Activated CD4-positive, alpha-beta memory T cell treated with anti-CD3 and anti-CD28 coated beads, Interleukin-2, amount 10 ng/mL, durations not matched to agents 7 days and 5 days (primary cell): ENCODE data around the gene C4orf54. TPM values are rescaled to one million over a fixed set of nuclear protein-coding genes. Genes with fewer than 3 reads are reported as not detected.
A peak's percentile ranks its signal among the peaks of the same experiment; 100 is the strongest.

ENCODE experiments used
- CTCF ChIA-PET: fragments of 350-600 bp; sonication (Branson Sonifier 250); formaldehyde crosslinking; loops from one replicate; lab custom pipeline; 2021; ENCODE audit warnings: antibody characterized with exemption, inconsistent platforms; lab: Charles Lee
- POLR2A ChIA-PET: fragments of 350-600 bp; sonication (Branson Sonifier 250); formaldehyde crosslinking; loops from one replicate; lab custom pipeline; 2021; ENCODE audit warnings: antibody characterized with exemption; lab: Charles Lee
- DNase-seq: peaks from one replicate; pipeline ENCODE4 v3.0.0-alpha.2; 2020
- H3K27ac Mint-ChIP-seq: one replicate; pipeline ENCODE4 v1.8.0; 2021; ENCODE audit warnings: mild to moderate bottlenecking, mixed read lengths
- H3K27me3 Mint-ChIP-seq: one replicate; pipeline ENCODE4 v1.8.0; 2021; ENCODE audit warnings: mixed read lengths
- H3K36me3 Mint-ChIP-seq: one replicate; pipeline ENCODE4 v1.8.0; 2021; ENCODE audit warnings: low read depth, mixed read lengths
- H3K4me1 Mint-ChIP-seq: one replicate; pipeline ENCODE4 v1.8.0; 2021; ENCODE audit warnings: mixed read lengths
- H3K4me3 Mint-ChIP-seq: one replicate; pipeline ENCODE4 v1.8.0; 2021; ENCODE audit warnings: mild to moderate bottlenecking, mixed read lengths
- H3K9me3 Mint-ChIP-seq: one replicate; pipeline ENCODE4 v1.8.0; 2021; ENCODE audit warnings: mixed read lengths
- total RNA-seq, 2 experiments: library from RNA; stranded (reverse); gene quantifications; one replicate each; pipeline ENCODE4 v1.2.3, GENCODE V29; 2021

C4orf54 gene
- total RNA-seq, 2 experiments from 2014 or later, result not detected

- Mint-ChIP-seq H3K4me3 (no peak overlapping the region), H3K27me3 (peaks cover 13% of the 10 kb centered on the region), H3K9me3 (no peaks in the 10 kb centered on the region), H3K27ac (no peak overlapping the region), H3K36me3 (no peaks in the 10 kb centered on the region), H3K4me1 (peaks cover 13% of the 10 kb centered on the region)
- DNase-seq, result no peak
- CTCF ChIA-PET, result no interaction called here
- POLR2A ChIA-PET, result no interaction called here
Measured at GRCh38 chr4:99629962-99630554, 27.6 kb downstream of the C4orf54 start.

- DNase-seq, result no peak
- H3K9me3 Mint-ChIP-seq, result no peaks in the 10 kb centered on the region
- no peak overlapping the region for H3K4me3 Mint-ChIP-seq
- H3K36me3 Mint-ChIP-seq, result no peaks in the 10 kb centered on the region
- ChIA-PET CTCF (no interaction called here), POLR2A (no interaction called here)
- H3K4me1 Mint-ChIP-seq, result peaks cover 20% of the 10 kb centered on the region
- peaks cover 11% of the 10 kb centered on the region for H3K27me3 Mint-ChIP-seq
- no peak overlapping the region for H3K27ac Mint-ChIP-seq
Measured at GRCh38 chr4:99628040-99628439, 29.6 kb downstream of the C4orf54 start.

GRCh38 chr4:99625369-99625768 lies 32.3 kb downstream of the C4orf54 start:
- CTCF ChIA-PET, result no interaction called here
- Mint-ChIP-seq H3K9me3 (no peaks in the 10 kb centered on the region), H3K36me3 (no peaks in the 10 kb centered on the region), H3K27me3 (peaks cover 4% of the 10 kb centered on the region), H3K4me1 (peaks cover 19% of the 10 kb centered on the region), H3K27ac (no peak overlapping the region), H3K4me3 (no peak overlapping the region)
- no peak for DNase-seq
- POLR2A ChIA-PET, result no interaction called here

- no peak overlapping the region for H3K4me3 Mint-ChIP-seq
- no peaks in the 10 kb centered on the region for H3K9me3 Mint-ChIP-seq
- no peaks in the 10 kb centered on the region for H3K36me3 Mint-ChIP-seq
- ChIA-PET POLR2A (no interaction called here), CTCF (interaction anchor here (1.3 kb wide), 1 partner anchor 57 kb away, joined by 3 read pairs; no protein-coding TSS in a partner anchor)
- peak; percentile 19 for DNase-seq
- H3K27ac Mint-ChIP-seq, result no peak overlapping the region
- H3K4me1 Mint-ChIP-seq, result peaks cover 10% of the 10 kb centered on the region
- peaks cover 5% of the 10 kb centered on the region for H3K27me3 Mint-ChIP-seq
Measured at GRCh38 chr4:99624141-99624719, 33.4 kb downstream of the C4orf54 start.

GRCh38 chr4:99622341-99622740 lies 35.3 kb downstream of the C4orf54 start:
- Mint-ChIP-seq H3K36me3 (no peaks in the 10 kb centered on the region), H3K9me3 (no peaks in the 10 kb centered on the region), H3K27ac (no peak overlapping the region), H3K4me3 (no peak overlapping the region), H3K27me3 (peaks cover 15% of the 10 kb centered on the region), H3K4me1 (peaks cover 10% of the 10 kb centered on the region)
- ChIA-PET POLR2A (no interaction called here), CTCF (no interaction called here)
- DNase-seq, result no peak

DNA sequence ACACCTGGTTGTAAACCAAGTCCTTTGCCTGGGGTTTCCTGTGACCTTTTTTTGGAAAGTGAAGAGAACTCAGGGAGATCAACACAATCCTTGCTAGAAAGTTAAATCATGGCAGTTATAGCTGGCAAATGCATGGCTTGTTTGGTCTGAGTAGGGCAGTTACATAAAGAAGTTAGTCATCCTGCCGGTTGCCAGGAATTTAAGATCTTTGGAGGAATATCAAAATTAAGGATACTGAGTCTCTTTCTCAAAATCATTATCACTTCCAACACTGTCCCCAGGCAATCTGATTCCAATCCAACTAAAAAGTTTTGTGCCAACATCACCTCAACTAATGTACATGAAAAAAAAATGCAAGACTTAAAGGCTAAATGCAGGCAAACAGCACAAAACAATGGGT lies 40.3 kb downstream of the C4orf54 start:
- H3K36me3 Mint-ChIP-seq, result no peaks in the 10 kb centered on the region
- no peak overlapping the region for H3K27ac Mint-ChIP-seq
- peaks cover 15% of the 10 kb centered on the region for H3K27me3 Mint-ChIP-seq
- POLR2A ChIA-PET, result no interaction called here
- no peaks in the 10 kb centered on the region for H3K4me1 Mint-ChIP-seq
- H3K9me3 Mint-ChIP-seq, result no peaks in the 10 kb centered on the region
- DNase-seq, result no peak
- CTCF ChIA-PET, result interaction anchor here (0.6 kb wide), 1 partner anchor 240 kb away, joined by 6 read pairs; no protein-coding TSS in a partner anchor
- H3K4me3 Mint-ChIP-seq, result no peak overlapping the region

GRCh38 chr4:99615170-99615820 lies 42.3 kb downstream of the C4orf54 start:
- CTCF ChIA-PET, result no interaction called here
- Mint-ChIP-seq H3K4me3 (no peak overlapping the region), H3K36me3 (no peaks in the 10 kb centered on the region), H3K27me3 (peaks cover 15% of the 10 kb centered on the region), H3K4me1 (no peaks in the 10 kb centered on the region), H3K27ac (no peak overlapping the region), H3K9me3 (no peaks in the 10 kb centered on the region)
- POLR2A ChIA-PET, result no interaction called here
- DNase-seq, result no peak

GRCh38 chr4:99614491-99614890 lies 43.1 kb downstream of the C4orf54 start:
- POLR2A ChIA-PET, result no interaction called here

GRCh38 chr4:99612704-99613103 lies 44.9 kb downstream of the C4orf54 start:
- no peak overlapping the region for H3K4me3 Mint-ChIP-seq
- no peak for DNase-seq
- H3K27ac Mint-ChIP-seq, result no peak overlapping the region
- H3K27me3 Mint-ChIP-seq, result peaks cover 4% of the 10 kb centered on the region
- CTCF ChIA-PET, result no interaction called here
- no peaks in the 10 kb centered on the region for H3K36me3 Mint-ChIP-seq
- POLR2A ChIA-PET, result no interaction called here
- H3K4me1 Mint-ChIP-seq, result no peaks in the 10 kb centered on the region
- H3K9me3 Mint-ChIP-seq, result no peaks in the 10 kb centered on the region

More at GRCh38 chr4:99614491-99614890, 43.1 kb downstream of the C4orf54 start:
- no peaks in the 10 kb centered on the region for H3K4me1 Mint-ChIP-seq
- H3K27me3 Mint-ChIP-seq, result peaks cover 15% of the 10 kb centered on the region
- no peak for DNase-seq
- H3K27ac Mint-ChIP-seq, result no peak overlapping the region
- H3K36me3 Mint-ChIP-seq, result no peaks in the 10 kb centered on the region
- no peaks in the 10 kb centered on the region for H3K9me3 Mint-ChIP-seq
- CTCF ChIA-PET, result no interaction called here
- H3K4me3 Mint-ChIP-seq, result no peak overlapping the region

GRCh38 chr4:99612281-99612680 lies 45.3 kb downstream of the C4orf54 start:
- peaks cover 4% of the 10 kb centered on the region for H3K27me3 Mint-ChIP-seq
- CTCF ChIA-PET, result no interaction called here
- DNase-seq, result no peak
- no peaks in the 10 kb centered on the region for H3K4me1 Mint-ChIP-seq
- POLR2A ChIA-PET, result no interaction called here
- no peaks in the 10 kb centered on the region for H3K36me3 Mint-ChIP-seq
- H3K9me3 Mint-ChIP-seq, result no peaks in the 10 kb centered on the region
- no peak overlapping the region for H3K4me3 Mint-ChIP-seq
- no peak overlapping the region for H3K27ac Mint-ChIP-seq

GRCh38 chr4:99610605-99611175 lies 46.9 kb downstream of the C4orf54 start:
- DNase-seq, result no peak
- Mint-ChIP-seq H3K27ac (no peak overlapping the region), H3K9me3 (no peaks in the 10 kb centered on the region), H3K4me1 (no peaks in the 10 kb centered on the region), H3K27me3 (peaks cover 4% of the 10 kb centered on the region), H3K36me3 (no peaks in the 10 kb centered on the region), H3K4me3 (no peak overlapping the region)
- POLR2A ChIA-PET, result no interaction called here
- CTCF ChIA-PET, result no interaction called here

DNA sequence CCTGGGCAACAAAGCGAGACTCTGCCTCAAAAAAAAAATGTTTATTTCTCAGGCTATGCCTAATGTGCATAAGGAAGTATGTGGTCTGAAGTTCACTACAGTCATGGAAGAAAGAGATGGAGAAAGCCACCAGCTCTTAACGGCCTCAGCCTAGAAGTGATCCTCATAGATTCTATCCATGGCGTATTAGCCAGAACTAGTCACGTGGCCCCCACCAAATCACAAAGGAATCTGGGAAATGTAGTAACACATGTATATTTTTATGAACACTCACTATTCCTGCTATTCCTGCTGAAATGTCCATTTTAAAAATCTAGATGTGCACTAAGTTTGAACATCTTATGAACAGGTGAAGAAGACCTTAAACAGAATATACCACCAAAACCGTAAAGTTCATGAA lies 49.2 kb downstream of the C4orf54 start:
- H3K27ac Mint-ChIP-seq, result no peak overlapping the region
- peaks cover 5% of the 10 kb centered on the region for H3K27me3 Mint-ChIP-seq
- no peak for DNase-seq
- ChIA-PET POLR2A (no interaction called here), CTCF (no interaction called here)
- H3K4me1 Mint-ChIP-seq, result no peaks in the 10 kb centered on the region
- H3K4me3 Mint-ChIP-seq, result no peak overlapping the region
- no peaks in the 10 kb centered on the region for H3K36me3 Mint-ChIP-seq
- H3K9me3 Mint-ChIP-seq, result no peaks in the 10 kb centered on the region
